Stimulated activated CD8-positive, alpha-beta memory T cell treated with anti-CD3 and anti-CD28 coated beads, Interleukin-15, amount 100 ng/mL, for 4 hours (primary cell): ENCODE data around the gene UQCRHL.
"Not testable (repeated sequence)": the region's sequence is repeated elsewhere in the genome, so short reads cannot be mapped to it uniquely, and the experiment has no call there.

ENCODE experiments used
- DNase-seq, 2 donors: peaks; one replicate each; pipeline ENCODE4 v3.0.0-alpha.2; 2020; ENCODE audit warnings: low read depth in 2 of 2

Gene UQCRHL

DNA sequence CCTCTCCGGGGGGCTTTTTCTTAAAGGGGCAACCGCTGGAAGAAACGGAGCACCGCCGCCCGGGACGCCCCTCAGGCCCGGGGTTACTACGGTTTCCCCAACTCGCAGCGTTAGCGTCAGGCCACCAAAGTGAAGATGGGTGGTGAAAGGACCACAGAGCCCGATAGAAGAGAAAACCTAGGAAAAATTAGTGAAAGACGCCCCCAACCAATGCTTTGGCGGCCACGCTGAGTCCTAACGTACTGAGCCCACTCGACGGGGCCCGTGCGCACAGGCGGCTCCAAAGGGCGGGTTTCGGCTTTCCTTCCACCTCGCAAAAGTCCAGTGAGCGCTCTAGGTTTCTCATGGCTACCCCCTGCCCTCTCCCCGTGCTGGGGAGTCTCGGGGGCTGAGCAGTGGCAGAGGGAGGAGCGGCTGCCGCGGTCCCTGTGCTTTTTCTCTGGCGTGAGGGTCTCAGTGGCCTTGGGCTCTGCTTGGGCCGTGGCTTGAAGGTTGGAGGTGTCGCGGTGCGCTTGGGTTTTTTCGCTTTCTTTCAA, 27.8 kb upstream of the UQCRHL start:
- no peak for DNase-seq

DNA sequence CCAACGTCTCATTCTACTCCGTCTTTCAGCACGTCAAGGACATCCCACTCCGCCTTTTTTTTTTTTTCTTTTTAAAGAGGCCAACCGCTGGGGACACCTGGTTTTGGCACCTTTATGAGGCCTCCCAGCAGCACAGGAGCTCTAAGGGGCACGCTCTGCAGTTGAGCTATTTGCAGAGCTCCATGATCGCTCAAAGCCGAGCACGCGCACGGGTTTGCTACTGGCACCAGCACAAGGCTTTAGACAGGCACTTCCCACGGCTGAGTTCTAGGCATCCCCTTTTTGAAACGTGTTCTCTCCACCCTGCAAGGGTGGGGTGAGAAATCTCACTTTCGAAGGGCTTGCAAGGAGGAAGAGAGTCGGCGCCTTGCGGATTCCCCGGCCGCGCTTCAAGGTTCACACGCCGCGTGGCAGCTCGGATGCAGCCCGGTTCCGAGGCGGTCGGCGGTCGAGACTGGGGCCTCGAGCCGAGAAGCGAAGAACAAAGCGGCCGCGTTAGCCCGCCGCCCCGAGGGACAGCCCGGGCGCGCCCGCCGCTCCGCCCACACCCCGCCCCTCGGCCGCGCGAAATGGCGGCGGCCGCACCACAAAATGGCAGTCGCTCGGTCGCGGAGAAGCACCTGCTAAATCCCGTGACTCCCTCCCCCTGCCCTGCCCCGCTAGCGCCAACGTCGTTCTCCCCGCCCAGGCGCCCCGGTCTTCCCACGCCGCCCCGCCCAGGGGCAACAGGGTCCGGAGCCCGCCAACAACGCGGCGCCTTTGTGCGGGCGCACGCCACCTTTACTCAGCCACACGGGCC, 27.2 kb upstream of the UQCRHL start:
- DNase-seq: peak; percentile 82

DNA sequence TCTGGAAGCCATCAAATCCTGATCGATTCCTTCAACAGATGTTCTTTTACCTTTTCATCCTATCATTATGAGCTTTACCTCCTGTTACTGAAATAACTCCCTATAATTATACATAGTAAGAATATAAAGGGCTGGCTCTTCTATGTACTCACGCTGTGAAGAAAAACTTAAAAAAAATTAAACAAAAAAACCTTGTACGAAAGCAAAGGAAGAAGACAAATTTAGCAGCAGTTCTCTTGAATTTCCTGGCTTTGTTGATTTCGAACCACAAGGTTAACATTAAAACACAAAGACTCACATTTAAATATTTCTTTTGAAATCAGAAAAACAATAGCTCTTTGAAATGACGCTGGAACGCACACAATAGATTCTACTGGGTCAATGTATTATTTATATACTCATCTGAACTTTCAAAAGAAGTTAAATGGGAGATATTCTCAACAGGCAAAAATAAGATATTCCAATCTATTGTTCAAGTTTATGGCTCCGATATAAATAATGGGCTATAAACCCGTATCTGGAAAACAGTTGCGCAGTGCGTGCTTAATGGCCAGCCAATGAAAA, 26.5 kb upstream of the UQCRHL start:
- DNase-seq: no peak

DNA sequence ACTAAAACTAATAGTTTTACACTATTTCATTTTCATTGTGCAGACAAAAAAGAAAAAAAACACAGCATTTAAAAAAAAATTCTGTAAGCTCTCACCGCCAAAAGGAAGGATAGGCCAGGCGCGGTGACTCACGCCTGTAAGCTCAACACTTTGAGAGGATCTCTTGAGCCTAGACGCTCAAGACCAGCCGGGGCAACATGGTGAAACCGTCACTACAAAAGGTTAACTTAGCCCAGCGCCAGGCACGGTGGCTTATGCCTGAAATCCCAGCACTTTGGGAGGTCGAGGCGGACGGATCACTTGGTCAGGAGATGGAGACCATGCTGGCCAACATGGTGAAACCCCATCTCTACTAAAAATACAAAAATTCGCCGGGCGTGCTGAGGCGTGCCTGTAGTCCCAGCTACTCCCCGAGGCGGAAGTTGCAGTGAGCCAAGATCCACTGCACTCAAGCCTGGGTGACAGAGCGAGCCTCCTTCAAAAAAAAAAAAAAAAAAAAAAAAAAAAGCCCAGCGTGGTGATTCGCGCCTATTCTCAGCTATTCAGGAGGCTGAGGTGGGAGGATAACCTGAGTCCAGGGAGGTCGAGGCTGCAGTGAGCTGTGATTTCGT, 25.7 kb upstream of the UQCRHL start:
- peak in 1 of 2 donors; percentile 30 for DNase-seq

DNA sequence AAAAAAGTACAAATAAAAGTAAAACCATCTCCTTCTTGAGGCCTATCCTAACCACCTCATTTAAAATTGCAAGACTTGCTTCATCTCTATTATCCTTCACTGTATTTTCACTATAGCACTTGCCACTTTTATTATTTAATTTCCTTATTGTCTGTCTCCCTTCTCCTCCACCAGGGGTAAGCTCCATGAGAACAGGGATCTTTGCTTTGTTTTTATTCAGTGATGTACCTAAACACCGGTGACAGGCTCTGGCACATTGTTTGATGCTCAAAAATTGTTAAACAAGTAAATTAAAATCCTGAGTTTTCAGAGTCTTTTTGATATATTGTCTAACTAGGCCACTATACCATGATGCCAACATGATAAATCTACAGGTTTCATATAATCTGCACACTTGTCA, 22.8 kb upstream of the UQCRHL start:
- no peak for DNase-seq

DNA sequence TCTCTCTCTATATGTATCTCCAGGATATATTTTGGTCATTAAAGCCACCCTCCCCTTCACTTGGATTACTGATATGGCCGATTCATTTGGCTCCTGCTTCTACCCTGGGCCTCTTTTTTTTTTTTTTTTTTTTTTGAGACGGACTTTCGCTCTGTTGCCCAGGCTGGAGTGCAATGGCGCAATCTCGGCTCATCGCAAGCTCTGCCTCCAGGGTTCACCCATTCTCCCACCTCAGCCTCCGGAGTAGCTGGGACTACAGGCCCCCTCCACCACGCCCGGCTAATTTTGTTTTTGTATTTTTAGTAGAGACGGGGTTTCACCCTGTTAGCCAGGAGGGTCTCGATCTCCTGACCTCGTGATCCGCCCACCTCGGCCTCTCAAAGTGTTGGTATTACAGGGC, 21.5 kb upstream of the UQCRHL start:
- DNase-seq: not testable (repeated sequence)

DNA sequence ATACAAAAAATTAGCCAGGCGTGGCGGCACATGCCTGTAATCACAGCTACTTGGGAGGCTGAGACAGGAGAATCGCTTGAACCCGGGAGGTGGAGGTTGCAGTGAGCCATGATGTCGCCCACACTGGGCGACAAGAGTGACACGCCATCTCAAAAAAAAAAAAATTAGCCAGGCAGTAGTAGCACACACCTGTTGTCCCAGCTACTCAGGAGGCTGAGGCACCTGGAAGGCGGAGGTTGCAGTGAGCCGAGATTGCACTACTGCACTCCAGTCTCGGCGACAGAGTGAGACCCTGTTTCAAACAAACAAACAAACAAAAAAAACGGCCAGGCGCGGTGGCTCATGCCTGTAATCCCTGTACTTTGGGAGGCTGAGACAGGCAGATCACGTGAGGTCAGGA, 20.1 kb upstream of the UQCRHL start:
- DNase-seq: not testable (repeated sequence)

DNA sequence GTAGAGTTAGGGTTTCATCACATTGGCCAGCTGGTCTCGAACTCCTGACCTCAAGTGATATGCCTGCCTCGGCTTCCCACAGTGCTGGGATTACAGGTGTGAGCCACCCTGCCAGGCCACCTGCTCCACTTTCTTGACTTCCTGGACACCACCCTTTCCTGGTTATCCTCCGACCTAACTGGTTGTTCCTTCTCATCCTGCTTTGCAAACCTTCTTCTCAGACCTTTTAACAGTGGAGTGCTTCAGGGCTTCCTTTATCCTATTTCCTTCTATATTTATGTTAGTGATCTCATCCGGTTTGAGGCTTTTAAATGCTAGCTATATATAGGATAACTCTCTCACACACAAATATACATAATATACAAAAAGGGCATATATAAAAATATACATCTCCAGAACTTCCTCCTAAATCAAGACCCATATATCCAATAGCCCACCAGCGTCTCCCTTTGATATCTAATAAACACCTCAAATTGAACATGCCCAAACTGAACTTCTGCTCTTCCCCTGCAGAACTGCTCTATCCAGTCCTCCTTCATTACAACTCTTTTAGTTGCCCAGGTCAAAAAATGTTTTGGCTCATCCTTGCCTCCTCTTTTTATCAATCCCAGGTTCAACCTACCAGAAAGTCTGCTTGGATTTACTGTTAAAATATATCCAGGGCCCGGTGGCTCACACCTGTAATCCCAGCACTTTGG, 19.5 kb upstream of the UQCRHL start:
- DNase-seq: no peak

DNA sequence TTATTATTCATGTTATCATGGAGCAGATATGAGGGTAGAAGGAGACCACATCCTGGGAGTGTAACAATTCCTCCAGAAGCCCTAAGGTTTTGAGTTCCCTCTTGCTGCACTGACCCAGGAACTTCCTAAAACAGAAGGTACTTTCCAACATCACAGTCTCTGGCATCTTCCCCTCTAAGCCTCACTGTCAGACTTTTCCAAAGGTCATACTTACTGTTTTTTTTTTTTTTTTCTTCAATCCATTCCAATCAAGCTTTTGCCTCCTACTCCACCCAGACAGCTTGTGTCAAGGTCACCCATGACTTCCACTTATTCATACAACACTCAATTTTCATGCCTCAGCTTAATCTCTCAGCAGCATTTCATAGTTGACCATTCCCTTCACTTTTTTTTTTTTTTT, 18.4 kb upstream of the UQCRHL start:
- DNase-seq: no peak

DNA sequence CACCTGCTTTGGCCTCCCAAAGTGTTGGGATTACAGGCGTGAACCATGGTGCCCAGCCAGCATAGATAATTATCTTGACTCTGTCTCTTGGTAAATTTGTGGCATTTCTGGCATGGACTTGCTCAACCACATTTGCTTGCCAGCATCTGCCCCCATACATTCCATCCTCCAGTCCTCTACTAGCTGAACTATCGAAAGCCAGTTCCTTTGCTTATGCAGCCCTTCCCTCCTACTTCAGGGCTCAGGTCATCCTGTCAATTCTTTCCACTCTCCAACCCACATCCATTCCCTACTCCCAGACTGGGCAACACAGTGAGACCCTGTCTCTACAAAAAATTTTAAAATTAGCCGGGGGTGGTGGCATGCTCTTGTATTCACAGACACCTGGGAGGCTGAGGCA, 13.0 kb upstream of the UQCRHL start:
- no peak for DNase-seq

DNA sequence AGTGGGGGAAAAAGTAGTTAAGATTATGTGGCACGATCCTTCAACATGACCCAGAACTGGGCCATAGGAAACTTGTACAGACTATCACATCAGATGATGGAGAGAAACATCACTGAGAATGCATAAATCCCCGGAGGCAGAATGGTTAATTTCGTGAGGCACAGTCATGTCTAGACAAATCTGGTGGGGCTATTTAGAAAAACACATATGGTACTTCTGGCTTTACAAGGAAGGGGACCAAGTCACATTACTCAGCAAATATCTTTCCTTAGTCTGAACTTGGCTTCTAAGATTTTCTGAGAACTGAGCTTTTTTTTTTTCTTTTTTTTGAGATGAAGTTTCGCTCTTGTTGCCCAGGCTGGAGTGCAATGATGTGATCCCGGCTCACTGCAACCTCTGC, 9.2 kb upstream of the UQCRHL start:
- DNase-seq: no peak

DNA sequence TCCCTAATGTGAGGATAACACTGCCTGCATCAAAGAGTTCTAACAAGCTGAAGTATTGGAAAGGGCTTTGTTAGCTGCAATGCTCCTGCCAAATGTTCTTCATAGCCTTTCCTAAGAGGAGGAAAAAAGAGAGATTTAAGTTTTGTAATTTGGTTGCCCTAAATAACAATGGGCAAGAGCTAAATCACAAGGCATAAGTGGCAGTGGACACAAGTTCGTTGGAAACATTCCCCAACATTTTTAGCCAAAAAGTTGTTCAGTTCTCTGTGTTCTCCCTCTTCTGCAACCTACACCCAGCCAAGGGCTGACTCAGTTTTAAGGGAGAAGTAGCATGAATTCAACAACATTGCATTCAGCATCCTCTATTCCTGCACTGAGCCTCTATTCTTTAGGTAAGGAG, 2.6 kb upstream of the UQCRHL start:
- no peak for DNase-seq

DNA sequence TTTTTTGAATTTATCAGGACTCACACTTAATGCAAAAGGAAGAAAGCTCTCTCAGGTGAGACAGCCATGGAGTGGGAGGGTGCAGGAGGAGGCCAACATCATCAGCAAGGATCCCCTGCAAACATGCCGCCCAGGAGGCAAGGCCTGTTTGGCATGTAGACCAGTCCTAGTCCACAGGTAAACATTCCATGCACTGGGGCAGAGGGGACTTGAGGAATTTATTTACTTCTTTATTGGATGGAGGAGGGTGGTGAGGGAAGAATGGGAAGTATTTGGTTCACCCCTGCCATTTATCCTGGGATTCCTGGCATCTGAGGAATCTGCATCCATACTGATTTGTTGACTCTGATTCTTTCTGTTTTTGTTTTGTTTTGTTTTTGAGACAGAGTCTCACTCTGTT, 1.5 kb upstream of the UQCRHL start:
- DNase-seq: no peak

DNA sequence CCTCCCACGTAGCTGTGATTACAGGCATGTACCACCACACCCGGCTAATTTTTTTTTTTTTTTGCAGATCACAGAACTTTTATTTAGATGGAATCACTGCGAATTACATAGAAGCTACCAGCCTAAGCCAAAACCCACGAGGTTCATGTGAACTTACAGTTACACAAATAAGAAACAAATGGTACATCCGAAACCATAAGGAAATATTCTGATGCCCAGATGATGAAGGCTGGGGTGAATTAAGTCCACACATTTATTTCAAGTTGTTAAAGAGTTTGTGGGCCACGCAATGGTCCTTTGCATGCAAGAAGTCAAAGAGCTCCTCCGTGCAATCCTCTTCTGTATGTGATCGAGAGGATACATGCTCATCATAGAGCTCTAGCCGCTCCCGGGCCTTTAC, 328 bp downstream of the UQCRHL start:
- no peak for DNase-seq

DNA sequence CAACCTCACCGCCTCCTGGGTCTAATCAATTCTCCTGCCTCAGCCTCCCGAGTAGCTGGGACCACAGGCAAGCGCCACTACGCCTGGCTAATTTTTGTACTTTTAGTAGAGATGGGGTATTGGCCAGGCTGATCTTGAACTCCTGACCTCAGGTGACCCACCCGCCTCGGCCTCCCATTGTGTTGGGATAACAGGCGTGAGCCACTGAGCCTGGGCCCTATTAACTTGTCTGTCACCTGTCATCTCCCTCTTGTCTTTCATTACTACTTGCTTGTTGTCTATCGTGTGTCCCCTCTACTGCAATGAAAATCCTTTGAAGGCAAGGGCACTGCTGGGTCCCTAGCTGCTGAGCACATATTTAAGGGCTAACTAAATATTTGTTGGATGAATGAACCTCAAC, 3.4 kb downstream of the UQCRHL start:
- no peak for DNase-seq

DNA sequence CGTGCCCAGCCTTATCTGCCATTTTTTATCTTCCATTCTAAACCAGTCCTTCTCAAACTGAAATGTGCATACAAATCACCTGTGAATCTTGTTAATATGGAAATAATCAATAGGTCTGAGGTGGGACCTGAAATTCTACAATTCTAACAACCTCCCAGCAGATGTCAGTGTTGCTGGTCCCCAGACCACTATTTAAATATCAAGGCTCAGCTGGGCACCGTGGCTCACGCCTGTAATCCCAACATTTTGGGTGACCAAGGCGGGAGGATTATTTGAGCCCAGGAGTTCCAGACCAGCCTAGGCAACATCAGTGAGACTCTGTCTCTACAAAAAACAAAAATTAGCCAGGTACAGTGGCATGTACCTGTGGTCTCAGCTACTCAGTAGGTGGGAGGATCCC, 4.1 kb downstream of the UQCRHL start:
- DNase-seq: no peak

DNA sequence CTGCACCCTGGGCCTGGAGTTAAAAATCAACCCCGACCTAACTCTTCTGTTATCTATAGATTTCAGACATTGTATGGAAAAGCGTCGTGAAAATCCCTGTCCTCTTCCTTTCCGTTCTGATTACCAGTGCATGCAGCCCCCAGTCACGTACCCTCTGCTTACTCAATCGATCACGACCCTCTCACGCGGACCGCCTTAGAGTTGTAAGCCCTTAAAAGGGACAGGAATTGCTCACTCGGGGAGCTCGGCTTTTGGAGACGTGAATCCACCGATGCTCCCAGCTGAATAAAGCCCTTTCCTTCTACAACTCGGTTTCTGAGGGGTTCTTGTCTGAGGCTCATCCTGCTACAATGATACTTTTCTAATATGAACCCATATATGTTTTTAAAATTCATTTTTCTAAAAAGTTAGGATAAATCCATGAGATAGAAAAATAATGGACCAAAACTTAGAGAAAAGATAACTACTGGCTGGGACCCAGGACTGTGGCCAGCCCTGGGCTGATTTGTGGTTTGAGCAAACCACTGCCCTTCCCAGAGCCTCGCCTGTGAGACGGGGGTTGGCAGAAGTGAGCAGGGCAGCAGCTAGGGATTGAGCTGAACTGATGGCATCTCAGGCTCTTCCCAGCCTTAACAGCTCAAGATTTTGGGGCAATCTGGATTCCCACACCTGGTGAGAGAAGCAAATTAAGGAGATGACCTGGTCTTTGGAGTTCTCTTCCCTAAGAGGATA, 5.0 kb downstream of the UQCRHL start:
- no peak for DNase-seq

DNA sequence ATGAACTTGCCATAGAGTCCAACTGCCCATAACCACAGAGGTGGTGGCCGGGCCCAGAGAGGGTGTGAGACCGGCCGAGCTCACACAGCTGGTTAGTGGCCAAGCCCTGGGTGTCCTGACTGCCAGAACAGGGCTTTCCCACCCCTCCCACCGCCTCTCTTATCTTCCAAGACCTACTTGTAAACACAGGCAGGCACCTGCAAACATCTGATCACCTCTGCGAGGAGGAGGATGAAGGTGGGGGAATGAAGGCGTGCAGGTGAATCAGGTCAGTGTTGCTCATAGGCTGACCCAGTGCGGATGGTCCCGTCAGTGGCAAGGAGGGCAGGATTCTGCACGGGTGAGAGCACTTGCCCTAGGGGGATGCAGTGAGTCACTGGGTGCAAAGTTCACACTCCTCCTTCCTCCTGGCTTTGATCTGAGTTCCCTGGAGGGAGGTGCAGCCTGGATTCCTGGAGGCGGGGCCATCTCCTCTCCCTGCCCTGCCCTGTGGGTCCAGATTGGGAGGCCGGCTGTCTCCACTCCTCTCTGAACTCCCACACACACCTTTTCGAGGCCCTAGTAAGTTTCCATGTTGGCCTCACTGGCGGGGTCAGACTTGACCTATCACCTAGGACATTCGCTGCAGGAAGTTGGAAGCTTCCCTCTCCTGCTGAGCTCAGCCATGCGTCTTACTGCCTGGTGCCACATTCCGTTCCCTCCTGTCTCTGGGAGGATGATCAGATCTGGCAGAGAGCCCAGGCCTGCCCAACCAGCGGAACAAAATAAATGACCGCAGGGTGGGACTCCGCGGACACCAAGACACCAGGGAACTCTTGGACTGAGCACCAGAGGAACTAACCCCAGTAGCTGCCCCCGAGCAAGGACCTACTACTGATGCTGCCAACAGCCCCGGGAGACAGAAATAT, 7.3 kb downstream of the UQCRHL start:
- no peak for DNase-seq

DNA sequence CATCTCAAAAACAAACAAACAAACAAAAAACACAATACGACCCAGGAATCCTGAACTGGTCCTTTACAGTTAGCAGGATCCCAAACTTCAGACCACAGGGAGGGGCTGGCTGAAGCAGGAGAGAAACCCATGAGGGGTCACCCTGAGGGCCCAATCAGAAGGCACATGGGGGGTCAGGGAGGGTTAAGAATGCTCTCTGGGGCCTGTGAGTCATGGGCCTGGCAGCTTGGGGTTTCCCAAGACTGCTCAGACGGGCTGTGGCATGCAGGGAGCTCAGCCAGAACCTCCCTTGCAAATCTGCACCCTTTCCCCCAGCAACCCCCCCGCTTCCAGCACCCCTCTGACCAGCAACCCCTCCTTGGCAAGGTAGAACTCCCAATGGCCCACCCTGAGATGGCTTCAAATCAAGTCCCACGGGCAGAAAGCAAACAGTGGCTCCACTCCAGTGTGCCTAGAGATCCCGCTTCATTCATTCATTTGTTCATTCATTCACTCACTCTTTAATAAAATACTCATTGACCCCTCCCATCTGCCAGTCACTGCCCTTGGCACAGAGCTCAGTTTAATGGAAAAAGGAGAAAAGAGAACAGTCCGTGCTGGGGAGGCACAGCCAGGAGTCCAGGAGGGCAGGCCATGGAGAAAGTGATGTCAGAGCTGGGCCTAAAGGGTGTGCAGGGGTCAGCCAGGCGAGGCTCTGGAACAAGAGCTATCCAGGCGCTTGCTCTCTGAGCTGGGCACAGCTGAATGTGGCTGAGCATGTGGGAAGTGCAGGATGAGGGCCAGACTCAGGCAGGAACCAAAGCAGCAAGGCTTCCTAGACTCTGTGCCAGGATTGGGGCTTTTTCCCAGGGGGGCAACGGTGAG, 8.2 kb downstream of the UQCRHL start:
- no peak for DNase-seq
